H1 (cell line): ENCODE measurements around the gene CAPZA2. TPM values are rescaled to one million over a fixed set of nuclear protein-coding genes. Genes with fewer than 3 reads are reported as not detected.

Experiments
- CHD2 ChIP-seq: IDR thresholded peaks from 2 replicates; pipeline ENCODE4 v1.6.1; 2012; ENCODE audit warnings: low read length, improper control_type of control experiment
- EP300 ChIP-seq, 2 experiments: IDR thresholded peaks; 1 replicate in 1 of 2; 2 replicates in 1 of 2; pipeline ENCODE4 v1.6.1; 2011 to 2012; ENCODE audit warnings: low read depth in 2 of 2, low read length in 2 of 2, mild to moderate bottlenecking in 2 of 2, borderline replicate concordance in 1 of 2, inconsistent platforms in 1 of 2, moderate library complexity in 1 of 2
- GTF2F1 ChIP-seq: IDR thresholded peaks from 2 replicates; pipeline ENCODE4 v1.6.1; 2012; ENCODE audit warnings: low read depth, low read length, improper control_type of control experiment, borderline replicate concordance
- KDM5A ChIP-seq: fragments of 200-600 bp; IDR thresholded peaks from 2 replicates; pipeline ENCODE4 v1.7.1; 2012; ENCODE audit warnings: mild to moderate bottlenecking, low read length, inconsistent platforms, mixed read lengths
- NANOG ChIP-seq: IDR thresholded peaks from 2 replicates; pipeline ENCODE4 v1.6.1; 2011; ENCODE audit warnings: low read length, low read depth, mild to moderate bottlenecking, inconsistent platforms; ENCODE audit not compliant: insufficient read depth, poor library complexity, severe bottlenecking
- RBBP5 ChIP-seq: IDR thresholded peaks from 2 replicates; pipeline ENCODE4 v1.7.1; 2012; ENCODE audit warnings: low read depth, mild to moderate bottlenecking, inconsistent platforms, low read length, moderate library complexity, borderline replicate concordance
- SIRT6 ChIP-seq: IDR thresholded peaks from one replicate; pipeline ENCODE4 v1.7.1; 2012; ENCODE audit warnings: low read length, inconsistent platforms
- SP1 ChIP-seq: IDR thresholded peaks from 2 replicates; pipeline ENCODE4 v1.6.1; 2011; ENCODE audit warnings: low read depth, low read length
- TBP ChIP-seq: IDR thresholded peaks from 2 replicates; pipeline ENCODE4 v1.6.1; 2011; ENCODE audit warnings: low read depth, low read length, improper control_type of control experiment
- polyA plus RNA-seq, 7 experiments: library from polyadenylated mRNA; depleted of rRNA in 3 of 7; stranded (reverse) in 5 of 7; unstranded in 2 of 7; fragments of >200 nt in 5 of 7; fragments of 200-250 nt in 2 of 7; gene quantifications; 1 replicate in 5 of 7; 2 replicates in 1 of 7; 4 replicates in 1 of 7; pipeline versions ENCODE4 v1.2.1 to v1.2.3, GENCODE V29; 2011 to 2013; ENCODE audit warnings: missing spikeins in 2 of 7, mixed read lengths in 2 of 7
- total RNA-seq: library from RNA; stranded (reverse); fragmentation: NEBNext Ultra II Directional; extraction: Animal tissue kit (Norgen Biotek cat#: 25700); gene quantifications from 2 replicates; pipeline ENCODE4 v1.2.1, GENCODE V29; 2021

The CAPZA2 gene
- total and polyA plus RNA-seq, 2 of the 8 experiments (the other 6 are each of a cell fraction or from before 2014, with no cell fraction given) = 33.2 to 145 TPM

GRCh38 chr7:116950889-116951351 lies 88.5 kb downstream of the CAPZA2 start (continued):
- no peak for TF ChIP-seq KDM5A
- no peak for TF ChIP-seq CHD2
- no peak for TF ChIP-seq NANOG
- no peak for TF ChIP-seq GTF2F1
- no peak for TF ChIP-seq SIRT6
- no peak for TF ChIP-seq RBBP5
- TF ChIP-seq EP300 (IDR thresholded peaks at IDR 0.05; ENCODE audit: borderline replicate concordance in 1 of 2, low read depth in 2 of 2, low read length in 2 of 2) = no peak
- no peak for TF ChIP-seq TBP
- TF ChIP-seq SP1 = no peak
